H9 (cell line): Measurements from ENCODE around the gene SPPL3. TPM values are rescaled to one million over a fixed set of nuclear protein-coding genes. Genes with fewer than 3 reads are reported as not detected.

Experiments used
- DNase-seq: peaks from one replicate; pipeline ENCODE4 v3.0.0-alpha.2; 2017
- H2AFZ ChIP-seq: one replicate; pipeline ENCODE4 v1.6.1; 2013; ENCODE audit warnings: mild to moderate bottlenecking, low read length, control low read depth, moderate library complexity
- H2AK5ac ChIP-seq: 2 replicates; pipeline ENCODE4 v1.6.1; 2013; ENCODE audit warnings: low read length, control low read depth, mixed read lengths; ENCODE audit not compliant: insufficient read length
- H2BK120ac ChIP-seq: one replicate; pipeline ENCODE4 v1.6.1; 2013; ENCODE audit warnings: low read depth, mild to moderate bottlenecking, low read length, control low read depth, inconsistent platforms; ENCODE audit not compliant: poor library complexity, severe bottlenecking
- H2BK12ac ChIP-seq: 2 replicates; pipeline ENCODE4 v1.6.1; 2013; ENCODE audit warnings: low read length, control low read depth, mixed read lengths, low read depth; ENCODE audit not compliant: insufficient read length
- H2BK15ac ChIP-seq: 2 replicates; pipeline ENCODE4 v1.6.1; 2013; ENCODE audit warnings: low read depth, low read length, control low read depth
- H2BK20ac ChIP-seq: one replicate; pipeline ENCODE4 v1.6.1; 2013; ENCODE audit warnings: low read depth, mild to moderate bottlenecking, low read length, control low read depth, inconsistent platforms; ENCODE audit not compliant: poor library complexity, severe bottlenecking
- H2BK5ac ChIP-seq: 2 replicates; pipeline ENCODE4 v1.6.1; 2013; ENCODE audit warnings: low read length, control low read depth, mixed read lengths; ENCODE audit not compliant: insufficient read length
- H3K14ac ChIP-seq: 2 replicates; pipeline ENCODE4 v1.6.1; 2013; ENCODE audit warnings: low read length, control low read depth; ENCODE audit not compliant: insufficient read depth
- H3K18ac ChIP-seq: 2 replicates; pipeline ENCODE4 v1.6.1; 2013; ENCODE audit warnings: low read depth, mild to moderate bottlenecking, mixed read lengths, low read length, control low read depth; ENCODE audit not compliant: insufficient read length
- H3K23ac ChIP-seq: 2 replicates; pipeline ENCODE4 v1.6.1; 2013; ENCODE audit warnings: low read length, control low read depth, mixed read lengths, low read depth; ENCODE audit not compliant: insufficient read length
- H3K23me2 ChIP-seq: 2 replicates; pipeline ENCODE4 v1.6.1; 2013; ENCODE audit warnings: low read depth, mild to moderate bottlenecking, mixed read lengths, low read length, control low read depth; ENCODE audit not compliant: insufficient read length, poor library complexity, severe bottlenecking
- H3K27ac ChIP-seq: 2 replicates; pipeline ENCODE4 v1.5.1; 2013; ENCODE audit warnings: low read length, control low read depth, mixed read lengths, low read depth; ENCODE audit not compliant: insufficient read length
- H3K27me3 ChIP-seq: 2 replicates; pipeline ENCODE4 v1.6.1; 2013; ENCODE audit warnings: low read length, control low read depth, inconsistent platforms; ENCODE audit not compliant: insufficient read depth
- H3K4ac ChIP-seq: 2 replicates; pipeline ENCODE4 v1.6.1; 2013; ENCODE audit warnings: low read depth, mild to moderate bottlenecking, control low read depth, inconsistent platforms, low read length, moderate library complexity
- H3K4me1 ChIP-seq: 2 replicates; pipeline ENCODE4 v1.6.1; 2013; ENCODE audit warnings: low read length, control low read depth, inconsistent platforms; ENCODE audit not compliant: insufficient read depth
- H3K4me2 ChIP-seq: 2 replicates; pipeline ENCODE4 v1.6.1; 2013; ENCODE audit warnings: low read length, control low read depth, mixed read lengths; ENCODE audit not compliant: insufficient read length, insufficient read depth
- H3K56ac ChIP-seq: 2 replicates; pipeline ENCODE4 v1.6.1; 2013; ENCODE audit warnings: low read depth, mild to moderate bottlenecking, mixed read lengths, low read length, control low read depth; ENCODE audit not compliant: insufficient read length
- H3K79me1 ChIP-seq: 2 replicates; pipeline ENCODE4 v1.6.1; 2013; ENCODE audit warnings: low read depth, mild to moderate bottlenecking, moderate library complexity, low read length, control low read depth, inconsistent platforms; ENCODE audit not compliant: insufficient read depth, poor library complexity, severe bottlenecking
- H3K79me2 ChIP-seq: 2 replicates; pipeline ENCODE4 v1.6.1; 2013; ENCODE audit warnings: low read length, control low read depth, inconsistent platforms; ENCODE audit not compliant: insufficient read depth
- H3K9ac ChIP-seq: 2 replicates; pipeline ENCODE4 v1.6.1; 2013; ENCODE audit warnings: low read length, control low read depth, mixed read lengths; ENCODE audit not compliant: insufficient read length; ENCODE audit errors: extremely low read depth
- H3K9me3 ChIP-seq: one replicate; pipeline ENCODE4 v1.6.1; 2013; ENCODE audit warnings: low read depth, low read length, inconsistent platforms; ENCODE audit not compliant: control insufficient read depth
- H3T11ph ChIP-seq: one replicate; pipeline ENCODE4 v1.6.1; 2013; ENCODE audit warnings: mild to moderate bottlenecking, low read length, control low read depth, inconsistent platforms
- H4K20me1 ChIP-seq: one replicate; pipeline ENCODE4 v1.6.1; 2013; ENCODE audit not compliant: control insufficient read depth, insufficient read length, insufficient read depth
- H4K5ac ChIP-seq: 2 replicates; pipeline ENCODE4 v1.6.1; 2013; ENCODE audit warnings: low read depth, mild to moderate bottlenecking, mixed read lengths, low read length, control low read depth; ENCODE audit not compliant: insufficient read length
- H4K8ac ChIP-seq: replicated peaks from 2 replicates; pipeline ENCODE4 v1.6.1; 2013; ENCODE audit warnings: low read length, control low read depth, mixed read lengths, low read depth; ENCODE audit not compliant: insufficient read length
- H4K91ac ChIP-seq: 2 replicates; pipeline ENCODE4 v1.6.1; 2013; ENCODE audit warnings: low read depth, mild to moderate bottlenecking, moderate library complexity, mixed read lengths, low read length, control low read depth; ENCODE audit not compliant: insufficient read length
- H3K27ac Mint-ChIP-seq, 3 experiments: 2 replicates in 2 of 3; 3 replicates in 1 of 3; pipeline ENCODE4 v1.8.0; 2020 to 2021; ENCODE audit warnings: mixed read lengths in 3 of 3, mild to moderate bottlenecking in 1 of 3, moderate library complexity in 1 of 3
- H3K27me3 Mint-ChIP-seq: 2 replicates; pipeline ENCODE4 v1.8.0; 2021; ENCODE audit warnings: low read depth, mild to moderate bottlenecking, moderate library complexity, mixed read lengths
- H3K36me3 Mint-ChIP-seq, 3 experiments: 2 replicates in 2 of 3; 3 replicates in 1 of 3; pipeline ENCODE4 v1.8.0; 2020 to 2021; ENCODE audit warnings: low read depth in 3 of 3, mixed read lengths in 3 of 3; ENCODE audit not compliant: insufficient read depth in 1 of 3
- H3K4me1 Mint-ChIP-seq, 2 experiments: 2 replicates each; pipeline ENCODE4 v1.8.0; 2020; ENCODE audit warnings: mixed read lengths in 2 of 2
- H3K4me3 Mint-ChIP-seq, 2 experiments: 2 replicates in 1 of 2; 3 replicates in 1 of 2; pipeline ENCODE4 v1.8.0; 2020 to 2021; ENCODE audit warnings: mild to moderate bottlenecking in 2 of 2, mixed read lengths in 2 of 2, moderate library complexity in 1 of 2
- H3K9me3 Mint-ChIP-seq, 2 experiments: 2 replicates in 1 of 2; 3 replicates in 1 of 2; pipeline ENCODE4 v1.8.0; 2020; ENCODE audit warnings: mild to moderate bottlenecking in 2 of 2, mixed read lengths in 2 of 2, moderate library complexity in 1 of 2
- WGBS: extraction: QIAGEN DNeasy Blood & Tissue Kit; methylation state at CpG from one replicate; pipeline ENCODE4 v1.1.7; 2013; ENCODE audit warnings: missing lambda C conversion rate, low lambda C conversion rate, mixed read lengths; ENCODE audit not compliant: insufficient read length; ENCODE audit errors: extremely low coverage; 5-methylcytosine and 5-hydroxymethylcytosine counted together
- total RNA-seq: library from RNA; stranded (reverse); gene quantifications from 2 replicates; pipeline ENCODE4 v1.2.1, GENCODE V29; 2021
- TF ChIP-seq, protein P1 (sequence below): fragments of 200-600 bp; sonication (generic); conservative IDR thresholded peaks from 3 replicates; pipeline ENCODE4 v1.8.0; 2021; ENCODE audit warnings: antibody characterized with exemption, mild to moderate bottlenecking

SPPL3 gene
- total RNA-seq, 1 experiment from 2014 or later, result 46.3 TPM

DNA sequence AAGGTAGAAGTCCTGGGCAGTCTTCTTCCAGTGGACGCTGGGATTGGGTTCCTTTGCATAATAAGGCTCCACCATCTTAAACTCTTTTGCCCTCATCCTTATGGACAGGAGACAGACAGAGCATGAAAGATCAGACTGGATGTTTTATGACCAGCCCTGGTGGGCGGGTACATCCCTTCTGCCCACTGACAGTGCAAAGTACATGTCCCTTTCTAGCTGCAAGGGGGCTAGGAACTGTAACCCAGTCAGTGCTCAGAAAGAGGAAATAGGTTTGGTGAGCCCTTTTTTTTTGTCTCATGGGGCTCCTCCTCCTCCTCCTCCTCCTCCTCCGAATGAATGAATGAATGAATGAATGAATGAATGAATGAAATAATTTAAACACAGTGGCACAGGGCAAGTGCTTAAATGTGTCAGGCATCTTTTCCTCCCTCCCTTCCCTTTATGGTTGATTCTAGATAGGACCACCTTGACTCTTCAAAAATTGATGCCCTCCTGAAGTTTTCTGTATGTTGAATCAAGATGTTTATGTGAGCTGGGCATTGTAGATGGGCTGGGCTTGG, 37.8 kb upstream of the SPPL3 start:
- Mint-ChIP-seq H3K27ac (no peak overlapping the region; a peak in 1 of 7 replicates), H3K9me3 (no peaks in the 10 kb centered on the region), H3K4me1 (peaks cover 3 to 5% of the 10 kb centered on the region in 2 experiments; a peak in 2 of 4 replicates), H3K27me3 (no peaks in the 10 kb centered on the region; the same call in 1 of the 2 replicates), H3K4me3 (no peak overlapping the region), H3K36me3 (no peaks in the 10 kb centered on the region)
- TF ChIP-seq, protein P1, sequence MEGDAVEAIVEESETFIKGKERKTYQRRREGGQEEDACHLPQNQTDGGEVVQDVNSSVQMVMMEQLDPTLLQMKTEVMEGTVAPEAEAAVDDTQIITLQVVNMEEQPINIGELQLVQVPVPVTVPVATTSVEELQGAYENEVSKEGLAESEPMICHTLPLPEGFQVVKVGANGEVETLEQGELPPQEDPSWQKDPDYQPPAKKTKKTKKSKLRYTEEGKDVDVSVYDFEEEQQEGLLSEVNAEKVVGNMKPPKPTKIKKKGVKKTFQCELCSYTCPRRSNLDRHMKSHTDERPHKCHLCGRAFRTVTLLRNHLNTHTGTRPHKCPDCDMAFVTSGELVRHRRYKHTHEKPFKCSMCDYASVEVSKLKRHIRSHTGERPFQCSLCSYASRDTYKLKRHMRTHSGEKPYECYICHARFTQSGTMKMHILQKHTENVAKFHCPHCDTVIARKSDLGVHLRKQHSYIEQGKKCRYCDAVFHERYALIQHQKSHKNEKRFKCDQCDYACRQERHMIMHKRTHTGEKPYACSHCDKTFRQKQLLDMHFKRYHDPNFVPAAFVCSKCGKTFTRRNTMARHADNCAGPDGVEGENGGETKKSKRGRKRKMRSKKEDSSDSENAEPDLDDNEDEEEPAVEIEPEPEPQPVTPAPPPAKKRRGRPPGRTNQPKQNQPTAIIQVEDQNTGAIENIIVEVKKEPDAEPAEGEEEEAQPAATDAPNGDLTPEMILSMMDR, result no peak
- no peak overlapping the region for H3K18ac ChIP-seq
- H3K27me3 ChIP-seq, result no peaks in the 10 kb centered on the region
- no peak overlapping the region for H4K8ac ChIP-seq
- H3K79me1 ChIP-seq, result no peaks in the 10 kb centered on the region
- H3K4ac ChIP-seq, result no peak overlapping the region
- H4K20me1 ChIP-seq, result no peaks in the 10 kb centered on the region
- no peak overlapping the region for H3K23ac ChIP-seq
- H3K9ac ChIP-seq, result no peak overlapping the region
- H3K27ac ChIP-seq, result no peak overlapping the region
- H4K5ac ChIP-seq, result no peak overlapping the region
- no peak overlapping the region for H2BK15ac ChIP-seq
- no peak overlapping the region for H2BK120ac ChIP-seq
- H2BK5ac ChIP-seq, result no peak overlapping the region
- no peaks in the 10 kb centered on the region for H3K79me2 ChIP-seq
- no peaks in the 10 kb centered on the region for H3K4me1 ChIP-seq
- H3K9me3 ChIP-seq, result no peaks in the 10 kb centered on the region
- no peak overlapping the region for H2AFZ ChIP-seq
- H3K14ac ChIP-seq, result no peak overlapping the region
- no peak overlapping the region for H2BK20ac ChIP-seq
- H3K56ac ChIP-seq, result no peak overlapping the region
- no peak overlapping the region for H2AK5ac ChIP-seq
- H3T11ph ChIP-seq, result no peak overlapping the region
- WGBS, result no CpG with 5 or more reads among the region's 3 CpGs
- H2BK12ac ChIP-seq, result no peak overlapping the region
- H4K91ac ChIP-seq, result no peak overlapping the region
- no peak for DNase-seq
- no peak overlapping the region for H3K4me2 ChIP-seq
- no peaks in the 10 kb centered on the region for H3K23me2 ChIP-seq
